K562 (cell line): Measurements from ENCODE around the gene RETN. TPM values are rescaled to one million over a fixed set of nuclear protein-coding genes. Genes with fewer than 3 reads are reported as not detected.

Experiments used
- AFF4 ChIP-seq: sonication (generic); formaldehyde crosslinking; IDR thresholded peaks from 2 replicates; pipeline ENCODE4 v1.8.0; 2023; ENCODE audit warnings: mild to moderate bottlenecking, missing genetic modification reagents
- CXXC5 ChIP-seq: fragments of 250-450 bp; sonication (Bioruptor Pico); IDR thresholded peaks from 2 replicates; pipeline ENCODE4 v1.8.0; 2022; ENCODE audit warnings: inconsistent platforms, mild to moderate bottlenecking, moderate library complexity
- ETV5 ChIP-seq: sonication (generic); formaldehyde crosslinking; IDR thresholded peaks from 2 replicates; pipeline ENCODE4 v1.4.0; 2020; ENCODE audit warnings: low read depth, mild to moderate bottlenecking, missing genetic modification reagents
- FOXP1 ChIP-seq: sonication (generic); formaldehyde crosslinking; IDR thresholded peaks from 2 replicates; pipeline ENCODE4 v1.8.0; 2022; ENCODE audit warnings: mild to moderate bottlenecking, missing genetic modification reagents
- FOXP4 ChIP-seq: sonication (generic); formaldehyde crosslinking; IDR thresholded peaks from 2 replicates; pipeline ENCODE4 v1.8.0; 2022; ENCODE audit warnings: mild to moderate bottlenecking, missing genetic modification reagents, borderline replicate concordance
- GMEB1 ChIP-seq: fragments of 250-450 bp; sonication (Bioruptor Pico); IDR thresholded peaks from 2 replicates; pipeline ENCODE4 v1.4.0; 2020; ENCODE audit warnings: mild to moderate bottlenecking
- HIVEP1 ChIP-seq: fragments of 250-450 bp; sonication (Bioruptor Pico); IDR thresholded peaks from 2 replicates; pipeline ENCODE4 v1.4.0; 2020; ENCODE audit warnings: mild to moderate bottlenecking
- KDM4B ChIP-seq, 2 experiments: fragments of 450-650 bp in 1 of 2; sonication (generic) in 1 of 2; IDR thresholded peaks; 2 replicates each; pipeline ENCODE4 v1.6.1; 2016 to 2017; ENCODE audit warnings: borderline replicate concordance in 2 of 2, antibody characterized with exemption in 1 of 2, low read depth in 1 of 2, mild to moderate bottlenecking in 1 of 2
- MAZ ChIP-seq, 2 experiments: fragments of 450-650 bp in 1 of 2; sonication (generic) in 1 of 2; formaldehyde crosslinking; IDR thresholded peaks in 1 of 2; conservative IDR thresholded peaks in 1 of 2; 2 replicates each; pipeline versions ENCODE4 v1.4.0 to v1.5.0; 2020; ENCODE audit warnings: mild to moderate bottlenecking in 1 of 2, missing genetic modification reagents in 1 of 2
- MIER1 ChIP-seq: fragments of 450-650 bp; IDR thresholded peaks from 2 replicates; pipeline ENCODE4 v1.6.1; 2016; ENCODE audit warnings: antibody characterized with exemption, mild to moderate bottlenecking, low read depth
- POU5F1 ChIP-seq: fragments of 150-350 bp; IDR thresholded peaks from 2 replicates; pipeline ENCODE4 v1.6.1; 2014; ENCODE audit warnings: borderline replicate concordance, low read length, low read depth, mild to moderate bottlenecking; ENCODE audit not compliant: partially characterized antibody
- PTRF ChIP-seq: fragments of 450-650 bp; IDR thresholded peaks from 2 replicates; pipeline ENCODE4 v1.6.1; 2016; ENCODE audit warnings: mild to moderate bottlenecking, missing genetic modification characterization, missing compliant biosample characterization
- PTTG1 ChIP-seq: fragments of 450-650 bp; IDR thresholded peaks from 2 replicates; pipeline ENCODE4 v1.6.1; 2016; ENCODE audit warnings: low read depth, mild to moderate bottlenecking, missing genetic modification characterization, missing compliant biosample characterization
- SIX5 ChIP-seq, 2 experiments: IDR thresholded peaks; 2 replicates each; pipeline ENCODE4 v1.6.1; 2011; ENCODE audit warnings: low read length in 2 of 2, borderline replicate concordance in 1 of 2, low read depth in 1 of 2, mild to moderate bottlenecking in 1 of 2, moderate library complexity in 1 of 2; ENCODE audit not compliant: insufficient read depth in 1 of 2
- TAL1 ChIP-seq: fragments of 450-650 bp; IDR thresholded peaks from 2 replicates; pipeline ENCODE4 v1.6.1; 2016; ENCODE audit warnings: mild to moderate bottlenecking
- ZNF551 ChIP-seq: fragments of 250-450 bp; sonication (Bioruptor Pico); IDR thresholded peaks from 2 replicates; pipeline ENCODE4 v1.5.0; 2021; ENCODE audit warnings: mild to moderate bottlenecking, moderate library complexity
- ZNF655 ChIP-seq: fragments of 250-450 bp; sonication (Bioruptor Pico); IDR thresholded peaks from 2 replicates; pipeline ENCODE4 v1.5.0; 2021
- polyA plus RNA-seq, 8 experiments: library from polyadenylated mRNA; depleted of rRNA in 4 of 8; stranded (reverse) in 5 of 8; unstranded in 3 of 8; fragments of >200 nt; fragmentation: Nextera tagmentation in 2 of 8; fragmentation: Illumina TruSeq in 1 of 8; extraction: Ambion mirVana in 2 of 8; extraction: Trizol in 1 of 8; gene quantifications; 2 replicates each; pipeline versions ENCODE4 v1.2.1 to v1.2.3, GENCODE V29; 2011 to 2014; ENCODE audit warnings: inconsistent platforms in 1 of 8, missing spikeins in 1 of 8
- total RNA-seq, 7 experiments: library from RNA; depleted of rRNA in 6 of 7; stranded (reverse); fragments of >200 nt in 6 of 7; fragmentation: Illumina TruSeq in 2 of 7; extraction: Trizol in 2 of 7; gene quantifications; 2 replicates each; pipeline versions ENCODE4 v1.2.1 to v1.2.3, GENCODE V29; 2011 to 2021; ENCODE audit warnings: low replicate concordance in 1 of 7

Gene RETN
- total and polyA plus RNA-seq, 9 of the 15 experiments (the other 6 are each of a cell fraction or from before 2014, with no cell fraction given): not detected

GRCh38 chr19:7637374-7638256 lies 31.2 kb upstream of the RETN start (continued):
- no peak; the same call in 1 of the 2 replicates for TF ChIP-seq AFF4 (CRISPR knock-in tag)
- no peak for TF ChIP-seq ZNF551
- TF ChIP-seq SIX5 (IDR thresholded peaks at IDR 0.05; ENCODE audit: borderline replicate concordance in 1 of 2, insufficient read depth in 1 of 2, low read depth in 1 of 2, low read length in 2 of 2): no peak
- TF ChIP-seq MIER1: no peak
- no peak; the same call in 1 of the 2 replicates for TF ChIP-seq TAL1
- no peak for TF ChIP-seq HIVEP1
- no peak for TF ChIP-seq FOXP1
- TF ChIP-seq CXXC5 (CRISPR knock-in tag): peak; percentile 39; the same call in 1 of the 2 replicates
- TF ChIP-seq PTRF (tag): no peak
- peak; percentile 88 for TF ChIP-seq ETV5
- no peak for TF ChIP-seq FOXP4 (CRISPR knock-in tag)
- TF ChIP-seq PTTG1 (tag): no peak
- no peak for TF ChIP-seq GMEB1 (CRISPR knock-in tag)
- TF ChIP-seq POU5F1: no peak
- TF ChIP-seq ZNF655 (CRISPR knock-in tag): no peak
- TF ChIP-seq KDM4B (IDR thresholded peaks at IDR 0.05; ENCODE audit: borderline replicate concordance in 2 of 2, low read depth in 1 of 2): peak in 1 of 2 experiments; percentile 64; a peak in 1 of 4 replicates
- peak; percentile 30 to 79; a peak in 2 of 4 replicates for TF ChIP-seq MAZ (CRISPR knock-in tag; conservative IDR thresholded peaks at IDR 0.05 in 1 of 2, IDR thresholded peaks at IDR 0.05 in 1 of 2)
